ENCODE measurements around the gene UBXN1.

- peak; percentile 20; the same call in 1 of the 2 replicates for TF ChIP-seq POLR2A (IDR thresholded peaks at IDR 0.05; ENCODE audit: low read depth, low read length)
- TF ChIP-seq POLR2AphosphoS5 (IDR thresholded peaks at IDR 0.05; ENCODE audit: low read depth, low read length): peak; percentile 49; the same call in 1 of the 2 replicates
- no peak for TF ChIP-seq TAF1 (IDR thresholded peaks at IDR 0.05; ENCODE audit: low read depth, low read length)
Observed at GRCh38 chr11:62666259-62666926, 12.5 kb downstream of the UBXN1 start.
